Left ventricle myocardium superior (tissue), 1 donor: ENCODE data around the gene SLC13A3. TPM values are rescaled to one million over a fixed set of nuclear protein-coding genes. Genes with fewer than 3 reads are reported as not detected.

Experiments
- ATAC-seq: fragments of 200-7000 bp; cut with Tn5 transposase; one replicate; pipeline ENCODE4 v1.9.1; 2020; ENCODE audit warnings: mild to moderate bottlenecking, moderate library complexity
- DNase-seq: peaks from one replicate; pipeline ENCODE4 v3.0.0-alpha.2; 2020
- intact Hi-C: fragments of 100-400 bp; cut with micrococcal nuclease; formaldehyde crosslinking; loops from one replicate; pipeline ENCODE4 v1.11.0; 2022
- total RNA-seq: library from RNA; stranded (reverse); fragmentation: NEBNext Ultra II Directional; extraction: Animal tissue kit (Norgen Biotek cat#: 25700); gene quantifications from one replicate; pipeline ENCODE4 v1.2.1, GENCODE V29; 2021
- donor health status: DM: no; HTN: yes; CAD: no; lungs with severe emphysema.

Gene SLC13A3
- total RNA-seq, 1 donor from 2014 or later = 0.12 TPM

DNA sequence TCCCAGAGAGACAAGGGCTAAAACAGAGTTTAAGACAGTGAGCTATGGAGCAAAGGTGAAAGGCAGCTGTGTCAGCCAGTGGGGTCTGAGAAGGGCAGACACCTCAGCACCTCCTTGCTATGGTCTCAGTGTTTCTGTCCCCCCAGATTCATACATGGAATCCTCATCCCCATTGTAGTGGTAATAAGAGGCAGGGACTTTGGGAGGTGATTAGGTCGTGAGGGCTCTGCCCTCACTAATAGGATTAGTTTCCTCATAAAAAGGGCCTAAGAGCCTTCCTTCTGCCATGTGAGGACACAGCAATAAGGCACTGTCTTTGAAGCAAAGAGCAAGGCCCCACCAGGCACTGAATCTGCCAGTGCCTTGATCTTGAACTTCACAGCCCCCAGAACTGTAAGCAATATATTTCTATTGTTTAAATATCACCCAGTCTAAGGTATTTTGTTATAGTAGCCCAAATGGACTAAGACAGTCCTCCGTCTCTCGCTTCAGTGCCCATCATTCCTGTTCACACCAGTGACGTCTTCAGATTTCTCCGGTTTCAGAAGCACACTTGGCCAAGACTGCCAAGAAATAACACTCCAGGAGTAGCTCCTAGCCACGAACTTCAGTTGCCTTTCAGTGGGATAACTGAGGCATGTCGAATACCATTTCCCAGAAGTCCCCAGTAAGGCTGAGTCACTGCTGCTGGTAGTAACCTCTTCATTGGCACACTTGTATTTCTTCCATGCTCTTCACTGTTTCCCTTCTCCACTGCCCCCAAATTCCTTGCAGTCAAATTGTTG is 32.8 kb downstream of the SLC13A3 start:
- intact Hi-C loops = no loop called here
- DNase-seq = no peak
- no peak for ATAC-seq

DNA sequence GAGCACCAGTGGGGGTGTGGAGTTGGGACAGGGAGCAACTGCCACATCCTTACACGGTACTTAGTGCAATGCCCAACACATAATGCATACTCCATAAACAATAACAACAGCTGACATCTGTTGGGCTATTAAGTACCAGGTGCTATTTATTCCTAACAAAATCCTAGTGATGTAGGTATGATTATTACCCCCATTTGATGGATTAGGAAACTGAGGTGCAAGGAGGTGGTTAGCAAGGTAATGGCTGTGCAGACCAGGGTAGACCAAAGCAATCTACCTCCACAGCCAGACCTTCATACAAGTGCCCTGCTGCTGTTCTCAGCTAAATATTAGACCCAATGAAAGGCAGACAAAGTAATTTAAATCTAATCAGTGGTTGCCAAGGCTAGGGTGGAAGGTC is 36.8 kb downstream of the SLC13A3 start:
- no peak for ATAC-seq
- no peak for DNase-seq
- intact Hi-C loops = no loop called here

DNA sequence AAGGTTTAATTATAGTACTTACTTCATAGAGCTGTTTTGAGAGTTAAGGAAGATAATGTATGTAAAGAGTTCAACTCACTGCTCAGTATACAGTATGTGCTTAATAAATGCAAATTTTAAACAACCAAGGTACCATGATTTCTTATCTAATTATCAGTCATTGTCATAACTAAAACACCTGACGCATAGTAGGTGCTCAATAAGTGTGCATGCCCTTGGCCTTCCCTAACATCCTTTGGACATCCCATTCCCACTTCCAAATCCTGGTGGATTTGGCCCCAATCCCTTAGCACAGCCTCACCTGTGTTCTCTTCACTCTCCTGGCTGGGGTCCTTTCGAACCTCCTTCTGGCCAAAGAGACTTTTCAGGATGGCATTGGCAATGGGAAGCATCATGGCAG is 41.1 kb downstream of the SLC13A3 start:
- DNase-seq = no peak

DNA sequence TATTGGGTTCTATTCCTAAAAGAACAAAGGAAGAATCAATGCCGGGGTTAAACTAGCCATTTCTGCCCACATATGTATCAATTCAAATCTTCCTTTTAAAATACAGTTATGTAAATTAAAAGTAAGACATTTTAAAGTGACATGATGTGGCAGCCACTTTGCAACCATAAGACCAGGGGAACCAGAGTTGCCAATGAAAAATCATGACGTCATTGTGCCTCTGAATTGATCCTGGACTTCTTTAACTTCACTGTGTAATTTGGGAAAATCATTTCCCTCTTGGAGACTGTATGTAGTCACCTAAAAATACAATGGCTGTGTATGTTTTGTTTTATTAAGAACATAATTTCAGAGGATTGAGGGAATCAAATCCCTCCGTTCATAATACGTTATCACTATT is 42.2 kb downstream of the SLC13A3 start:
- intact Hi-C loops = no loop called here
- ATAC-seq (no peak), DNase-seq (no peak)

More for the DNA sequence above, 41.1 kb downstream of the SLC13A3 start:
- intact Hi-C loops = no loop called here
- ATAC-seq = no peak

DNA sequence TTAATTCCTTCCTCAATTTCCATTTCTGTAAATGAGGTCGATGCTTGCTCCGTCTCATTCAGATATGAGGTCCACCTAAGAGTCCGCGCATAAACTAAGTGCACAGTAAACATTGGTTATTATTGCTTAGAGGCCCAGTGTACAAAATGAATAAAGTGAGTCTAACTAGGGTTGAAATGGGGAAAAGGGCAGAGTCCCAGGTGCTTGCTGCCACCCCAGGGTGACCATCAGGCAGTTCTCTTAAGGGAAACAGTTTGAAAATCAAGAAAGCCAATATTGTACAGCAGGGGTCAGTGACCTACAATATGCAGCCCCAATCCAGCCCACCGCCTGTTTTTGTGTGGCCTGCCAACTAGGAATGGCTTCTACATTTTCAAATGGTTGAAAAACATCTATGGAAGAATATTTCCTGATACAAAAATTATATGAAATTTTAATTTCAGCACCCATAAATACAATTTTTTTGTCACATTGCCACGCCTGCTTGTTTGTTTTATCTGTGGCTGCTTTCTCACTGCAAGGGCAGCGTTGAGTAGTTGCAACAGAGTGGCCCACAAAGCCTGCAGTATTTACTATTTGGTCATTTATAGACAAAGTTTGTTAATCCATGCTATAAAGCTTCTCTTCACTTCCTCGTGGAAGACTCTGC is 43.3 kb downstream of the SLC13A3 start:
- DNase-seq (no peak), ATAC-seq (no peak)
- intact Hi-C loops = no loop called here

DNA sequence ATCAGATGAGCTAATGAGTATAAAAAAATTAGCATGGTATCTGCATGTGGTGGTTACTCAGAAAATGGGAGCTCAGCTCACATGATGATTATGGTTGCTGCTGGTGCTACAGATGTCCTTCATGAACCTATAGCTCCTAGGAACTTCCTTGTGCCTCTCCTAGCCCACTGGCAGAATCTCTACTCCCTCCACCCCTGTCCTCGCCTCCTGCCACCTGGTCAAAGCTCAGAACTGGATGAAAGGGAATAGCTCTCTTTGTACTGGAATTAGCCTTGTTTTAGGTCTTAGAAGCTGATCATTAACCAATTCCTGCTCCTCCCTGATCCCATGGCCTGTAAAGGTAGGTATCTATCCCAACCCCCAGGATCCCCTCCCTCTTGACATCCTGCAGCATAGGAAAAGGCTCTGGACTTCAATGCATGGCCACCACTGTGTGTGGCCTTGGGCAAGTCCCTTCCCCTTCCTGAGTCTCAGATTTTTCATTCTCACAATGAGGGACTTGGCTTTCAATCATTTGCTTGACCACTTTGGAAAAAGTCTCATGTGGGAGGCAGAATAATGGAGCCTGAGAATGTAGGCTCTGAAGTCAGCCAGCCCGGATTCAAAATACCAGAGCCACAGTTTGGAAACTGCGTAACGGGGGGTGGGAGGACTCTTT is 43.9 kb downstream of the SLC13A3 start:
- DNase-seq (no peak), ATAC-seq (no peak)
- intact Hi-C loops = no loop called here

DNA sequence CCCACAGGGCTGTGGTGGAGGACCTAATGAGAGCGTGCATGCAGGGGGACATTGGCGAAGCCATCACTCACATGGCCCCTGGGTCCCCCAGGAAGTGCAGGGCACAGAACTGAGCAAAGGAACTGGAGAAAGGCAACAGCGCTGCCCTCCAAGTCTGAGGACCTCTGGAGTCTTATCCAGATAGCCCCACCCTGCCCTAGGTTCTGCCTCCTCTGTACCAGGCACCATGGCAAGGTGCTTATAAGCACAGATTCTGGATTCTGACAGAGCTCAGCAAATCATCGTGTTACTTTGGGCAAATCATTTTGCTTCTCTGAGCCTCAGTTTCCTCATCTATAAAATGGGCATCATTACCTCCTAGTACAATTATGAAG is 44.5 kb downstream of the SLC13A3 start:
- no peak for ATAC-seq
- DNase-seq = no peak
- intact Hi-C loops = no loop called here

DNA sequence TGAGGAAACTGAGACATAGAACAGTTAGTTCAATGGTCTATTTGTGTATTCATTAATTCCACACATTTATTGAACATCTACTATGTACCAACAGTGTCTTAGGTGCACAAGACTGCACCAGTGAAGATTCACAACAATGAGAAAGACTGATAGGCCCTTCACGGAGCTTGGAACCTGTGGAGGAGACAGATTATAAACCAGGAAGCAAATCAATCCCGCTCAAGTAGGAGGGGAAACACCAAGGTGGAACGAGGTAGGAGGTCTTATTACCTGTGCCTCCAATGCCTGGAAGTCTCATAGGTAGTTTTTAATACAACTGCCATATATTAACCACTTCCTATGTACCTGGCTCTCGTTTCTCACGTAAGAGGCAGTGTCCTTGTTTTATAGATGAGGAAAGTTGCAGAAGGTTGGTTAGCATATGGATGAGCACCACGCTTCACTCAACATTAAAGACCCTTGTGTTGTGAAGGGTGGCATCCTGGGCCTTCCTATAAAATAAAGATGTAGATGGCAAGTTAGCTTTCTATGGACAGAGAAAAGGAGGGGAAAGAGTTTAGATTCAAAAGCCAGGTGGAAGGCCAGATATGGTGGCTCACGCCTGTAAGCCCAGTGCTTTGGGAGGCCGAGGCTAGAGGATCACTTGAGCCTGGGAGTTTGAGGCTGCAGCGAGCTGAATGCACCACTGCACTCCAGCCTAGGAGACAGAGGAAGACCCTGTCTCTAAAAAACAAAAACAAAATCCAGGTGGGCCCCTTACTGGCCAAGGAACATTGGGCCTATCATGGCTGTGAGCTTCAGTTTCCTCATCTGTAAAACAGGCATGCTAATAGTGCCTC is 45.1 kb downstream of the SLC13A3 start:
- DNase-seq = no peak
- intact Hi-C loops = no loop called here
- ATAC-seq = no peak

DNA sequence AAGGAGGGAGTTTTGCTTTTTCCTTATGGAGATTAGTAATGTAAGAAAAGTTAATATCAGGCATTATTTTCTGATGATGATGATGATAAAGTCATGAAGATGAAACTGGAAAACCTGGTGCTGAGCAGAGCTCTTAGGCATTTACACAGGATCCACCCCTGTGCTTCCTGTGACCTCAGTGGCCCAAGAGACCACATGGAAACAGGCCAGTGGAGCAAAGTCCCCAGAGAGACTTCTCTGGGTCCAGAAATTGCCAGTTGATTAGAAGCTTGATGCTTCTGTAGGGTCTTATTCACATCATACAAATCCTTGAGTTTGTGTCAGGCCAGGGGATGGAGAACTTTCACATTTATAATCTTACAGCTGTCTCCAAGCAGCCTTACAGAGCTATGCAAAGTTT is 46.1 kb downstream of the SLC13A3 start:
- ATAC-seq (no peak), DNase-seq (no peak)
- intact Hi-C loops = no loop called here

DNA sequence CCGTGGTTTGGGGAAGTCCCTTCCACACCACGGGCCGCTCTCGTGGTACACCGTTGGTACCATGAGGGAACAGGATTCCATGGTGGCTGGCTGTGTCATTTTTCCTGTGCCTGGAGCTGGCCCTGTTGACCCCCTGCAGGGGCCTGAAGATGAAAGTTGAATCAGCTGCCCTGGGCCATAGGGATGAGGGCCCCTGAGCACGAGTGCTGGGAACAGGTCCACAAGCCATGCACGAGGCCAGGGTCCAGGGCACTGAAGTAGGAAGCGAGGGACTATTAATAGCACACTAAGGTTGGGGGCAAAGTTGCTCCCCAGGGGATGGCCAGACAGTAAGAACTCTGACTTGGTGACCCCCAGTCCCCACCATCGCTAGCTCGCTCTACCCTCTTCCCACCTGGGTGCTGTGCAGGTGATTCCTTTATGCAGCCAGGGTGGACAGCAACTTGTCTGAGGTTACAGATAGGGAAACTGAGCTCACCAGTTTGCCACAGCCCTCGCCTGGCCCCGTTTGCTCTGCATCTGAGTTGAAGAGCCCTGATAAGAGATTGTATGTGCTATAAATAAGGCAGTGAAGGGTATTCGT is 46.6 kb downstream of the SLC13A3 start:
- ATAC-seq (no peak), DNase-seq (no peak)
- intact Hi-C loops = no loop called here

DNA sequence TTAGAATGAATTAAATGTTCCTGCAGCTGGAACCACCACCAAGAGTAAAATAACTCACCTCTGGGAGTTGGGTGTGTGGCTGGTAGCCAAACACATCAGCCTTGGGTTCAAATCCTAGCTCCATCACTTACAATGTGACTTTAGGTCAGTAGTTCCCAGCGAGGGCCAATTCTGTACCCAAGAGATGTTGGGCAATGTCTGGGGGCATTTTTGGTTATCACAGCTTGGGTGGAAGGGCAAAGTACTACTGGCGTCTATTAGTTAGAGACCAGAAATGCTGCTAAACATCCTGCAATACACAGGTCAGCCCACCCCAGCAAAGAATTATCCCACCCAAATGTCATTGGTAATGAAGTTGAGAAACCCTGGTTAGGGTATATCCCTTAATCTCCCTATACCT is 48.8 kb downstream of the SLC13A3 start:
- intact Hi-C loops = no loop called here
- no peak for DNase-seq
- no peak for ATAC-seq

DNA sequence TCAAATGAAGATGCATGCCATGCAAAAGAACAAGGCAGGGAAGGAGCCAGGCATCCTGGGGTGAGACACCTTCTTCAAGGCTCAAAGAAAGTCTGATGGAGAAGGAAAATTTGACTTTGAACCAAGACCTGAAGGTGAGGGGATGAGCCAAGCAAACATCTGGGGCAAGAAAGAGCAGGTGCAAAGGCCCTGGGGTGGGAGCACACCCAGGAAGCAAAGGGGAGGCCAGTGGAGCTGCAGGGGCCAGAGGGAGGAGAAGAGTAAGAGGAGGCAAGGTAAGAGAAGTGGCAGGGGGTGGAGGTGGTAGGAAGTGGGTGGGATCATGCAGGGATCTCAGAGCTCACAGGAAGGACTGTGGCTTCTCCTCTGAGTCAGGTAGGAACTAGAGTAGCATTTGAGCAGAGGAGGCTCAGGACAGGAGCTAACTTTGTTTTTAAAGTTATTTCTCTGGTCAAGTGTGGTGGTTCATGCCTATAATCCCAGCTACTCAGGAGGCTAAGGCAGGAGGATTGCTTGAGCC is 49.6 kb downstream of the SLC13A3 start:
- no peak for ATAC-seq
- intact Hi-C loops = no loop called here
- no peak for DNase-seq

DNA sequence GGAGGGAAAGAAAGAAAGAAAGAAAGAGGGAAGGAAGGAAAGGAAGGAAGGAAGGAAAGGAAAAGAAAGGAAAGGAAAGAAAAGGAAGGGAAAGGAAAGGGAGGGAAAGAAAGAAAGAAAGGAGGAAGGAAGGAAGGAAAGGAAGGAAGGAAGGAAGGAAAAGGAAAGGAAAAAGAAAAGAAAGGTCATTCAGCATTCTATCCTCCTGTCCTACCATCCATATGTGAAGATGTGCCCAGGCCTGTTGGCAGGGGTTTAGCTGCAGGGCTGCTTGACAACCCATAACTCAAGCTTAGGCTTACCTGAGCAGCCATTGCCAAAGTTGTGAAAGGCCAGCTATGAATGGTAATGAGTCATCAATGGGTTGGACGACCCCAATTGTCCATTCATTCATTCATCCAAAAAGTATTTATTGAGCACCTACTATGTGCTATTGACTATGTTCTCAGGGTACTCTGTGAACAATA is 50.9 kb downstream of the SLC13A3 start:
- intact Hi-C loops = no loop called here
- no peak for ATAC-seq

DNA sequence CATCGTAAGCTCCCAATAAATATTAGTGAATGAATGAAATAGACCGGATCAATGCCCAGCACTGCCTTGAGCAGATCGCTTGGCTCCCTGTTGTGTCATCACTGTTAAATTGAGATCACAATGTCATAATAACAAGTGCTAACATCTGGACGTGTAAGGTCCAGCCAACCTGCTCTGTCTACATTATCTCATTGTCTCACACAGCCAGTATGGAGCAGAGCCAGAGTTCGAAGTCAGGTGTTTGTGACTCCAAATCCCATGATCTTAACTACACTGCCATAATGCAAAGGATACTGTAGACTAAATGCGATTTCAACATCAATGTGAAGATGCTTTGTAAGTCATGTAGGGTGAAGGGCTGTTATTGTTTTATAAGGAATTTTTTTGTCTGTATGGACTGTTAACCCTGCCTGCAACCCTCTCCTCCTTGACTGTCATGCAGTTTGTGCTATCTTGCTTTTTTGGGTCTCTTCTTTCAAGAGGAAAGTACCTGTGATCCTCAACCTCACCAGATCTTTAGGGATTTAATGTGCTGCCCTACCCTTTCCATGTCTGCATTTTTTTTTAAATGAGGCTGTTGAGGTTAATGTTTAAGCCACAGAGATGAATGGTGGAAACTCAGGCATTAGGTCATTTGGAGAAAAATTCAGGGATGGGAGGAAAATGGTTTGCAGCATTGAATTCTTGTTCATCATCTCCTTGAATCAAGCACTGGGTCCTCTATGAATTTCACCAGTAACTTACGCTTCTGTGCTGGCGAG is 51.9 kb downstream of the SLC13A3 start:
- DNase-seq (no peak), ATAC-seq (no peak)
- intact Hi-C loops = no loop called here

More for the DNA sequence above, 50.9 kb downstream of the SLC13A3 start:
- DNase-seq = no peak

DNA sequence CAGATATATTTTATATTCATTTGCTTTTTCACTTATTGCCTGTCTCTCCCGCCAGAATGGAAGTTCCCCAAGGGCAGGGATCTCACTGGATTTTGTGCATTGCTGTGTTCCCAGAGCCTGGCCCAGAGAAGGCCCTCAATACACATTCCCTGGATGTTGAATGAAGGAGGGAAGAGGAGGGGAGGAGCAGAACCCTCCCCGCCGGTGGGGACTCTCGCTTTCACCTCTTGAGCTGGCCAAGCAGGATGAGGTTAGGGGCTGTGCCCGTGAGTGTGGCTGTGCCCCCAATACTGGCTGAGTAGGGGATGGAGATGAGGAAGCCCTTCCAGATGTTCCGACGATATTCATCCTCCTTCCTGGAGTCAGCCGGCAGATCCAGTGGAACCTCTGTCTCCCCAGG is 55.3 kb downstream of the SLC13A3 start:
- intact Hi-C loops = no loop called here
- ATAC-seq (no peak), DNase-seq (no peak)

DNA sequence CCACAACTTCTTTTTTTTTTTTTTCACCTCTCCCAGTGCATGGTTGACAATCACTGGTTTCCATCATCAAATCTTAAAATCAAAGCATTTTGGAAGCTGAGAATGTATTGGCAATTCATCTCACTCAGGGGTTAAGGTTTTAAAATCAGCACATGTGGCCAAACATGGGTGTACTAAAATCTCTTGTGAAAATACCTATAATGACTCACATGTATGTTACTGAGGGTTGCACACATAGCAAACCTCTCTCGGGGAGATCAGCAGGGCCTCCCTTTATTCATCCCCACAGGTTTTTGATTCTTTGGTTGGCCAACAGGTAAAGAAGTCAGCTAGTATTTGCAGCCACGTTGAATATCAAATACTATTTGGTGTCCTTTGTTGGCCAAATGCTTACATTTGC is 56.5 kb downstream of the SLC13A3 start:
- intact Hi-C loops = no loop called here

DNA sequence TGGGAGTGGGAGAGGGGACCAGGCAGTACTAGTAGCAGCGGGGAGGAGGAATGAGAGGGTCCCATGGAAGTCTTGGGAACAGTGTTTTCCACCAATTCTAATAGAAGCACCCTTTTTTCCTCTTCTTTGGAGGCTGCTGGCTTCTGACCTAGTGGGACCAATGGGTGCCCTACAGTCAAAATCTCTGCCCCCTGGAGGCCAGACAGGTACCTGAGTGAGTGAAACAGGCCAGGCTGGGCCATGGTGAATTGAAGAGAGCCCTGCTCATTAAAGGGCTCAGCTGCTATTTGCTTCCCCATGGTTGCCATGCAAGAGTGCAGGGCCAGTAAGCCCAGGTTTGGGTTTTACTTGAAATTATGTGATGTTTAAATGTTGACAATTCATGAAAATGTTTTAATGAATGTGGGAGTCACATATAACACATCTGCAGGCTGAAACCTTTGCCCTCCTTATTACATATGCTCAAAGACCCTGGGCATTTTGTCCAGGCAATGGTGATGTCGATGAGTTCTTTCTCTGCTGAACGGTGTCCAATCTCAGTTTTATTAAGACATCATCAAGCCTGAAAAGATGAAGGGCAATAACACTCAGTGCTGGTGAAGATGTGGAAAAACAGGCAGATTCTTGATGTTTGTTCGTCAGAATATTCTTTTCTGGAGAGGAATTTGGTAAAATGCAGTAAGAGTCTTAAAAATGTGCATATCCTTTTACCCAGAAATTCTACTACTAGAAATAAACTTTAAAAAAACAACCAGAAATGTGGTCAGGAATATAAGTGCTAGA is 58.5 kb downstream of the SLC13A3 start:
- DNase-seq = no peak
- ATAC-seq = no peak
- intact Hi-C loops = no loop called here

More for the DNA sequence above, 56.5 kb downstream of the SLC13A3 start:
- ATAC-seq (no peak), DNase-seq (no peak)

DNA sequence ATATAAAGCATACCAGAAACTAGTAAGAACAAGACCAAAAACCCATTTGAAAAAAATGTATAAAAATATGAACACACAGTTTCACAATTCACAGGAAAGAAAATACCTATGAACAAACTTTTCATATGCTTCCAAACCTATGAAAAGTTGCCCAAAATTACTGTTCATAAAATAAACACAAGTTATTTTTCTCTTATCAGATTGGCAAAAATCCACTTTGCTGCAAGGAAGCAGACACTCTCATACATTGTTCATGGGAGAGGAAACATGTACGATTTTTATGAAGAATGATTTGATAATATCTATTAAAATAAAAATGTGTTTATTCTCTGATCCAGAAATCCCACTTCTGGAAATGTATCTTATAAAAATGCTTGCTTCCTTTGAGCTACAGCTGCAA is 60.8 kb downstream of the SLC13A3 start:
- ATAC-seq = no peak
- no peak for DNase-seq
- intact Hi-C loops = no loop called here
